ENCODE data around the gene TRMU. TPM values are rescaled to one million over a fixed set of nuclear protein-coding genes. Genes with fewer than 3 reads are reported as not detected.

TRMU gene
- total RNA-seq, 2 donors from 2014 or later = 79.7 to 84.5 TPM

DNA sequence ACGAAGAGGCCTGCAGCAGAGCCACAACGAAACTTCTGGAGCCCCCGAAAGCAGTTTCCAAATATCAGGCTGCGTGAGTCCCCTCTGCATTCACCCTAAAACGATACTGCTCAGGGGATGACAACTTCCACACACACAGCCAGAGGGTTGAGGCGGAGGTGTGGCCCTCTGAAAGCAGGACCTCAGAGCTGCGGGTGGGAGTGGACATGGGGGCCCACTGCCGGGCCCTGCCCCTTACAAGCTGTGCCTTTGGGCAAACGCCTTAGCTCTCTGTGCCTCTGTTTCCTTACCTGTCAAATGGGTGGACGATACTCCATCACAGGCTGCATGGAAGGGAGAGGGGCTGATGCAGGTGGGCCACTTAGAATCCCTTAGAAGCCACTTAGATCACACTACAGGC is 53.1 kb downstream of the TRMU start:
- no peak overlapping the region for H3K9ac ChIP-seq (ENCODE audit: extremely low read depth, low read length, poor library complexity, severe bottlenecking)
- no peak for TF ChIP-seq CTCF (conservative IDR thresholded peaks at IDR 0.05)
- no peaks in the 10 kb centered on the region for H3K4me1 Mint-ChIP-seq
- no peaks in the 10 kb centered on the region for H3K9me3 ChIP-seq (ENCODE audit: control insufficient read depth, low read length)
- H3K27ac Mint-ChIP-seq = no peak overlapping the region
- no peak overlapping the region for H3K4me3 ChIP-seq (ENCODE audit: low read length)
- H3K36me3 ChIP-seq (ENCODE audit: control insufficient read depth, insufficient read depth, low read length) = peaks cover 12% of the 10 kb centered on the region
- H3K27ac ChIP-seq (ENCODE audit: low read depth, low read length) = no peak overlapping the region
- H3K36me3 Mint-ChIP-seq (ENCODE audit: low read depth) = peaks cover 23% of the 10 kb centered on the region
- no peak for DNase-seq
- H3K9me3 Mint-ChIP-seq = no peaks in the 10 kb centered on the region
- WGBS, 2 experiments (ENCODE audit: insufficient coverage in 1 of 2, insufficient read length in 1 of 2) = 92 to 98% methylated on average over 5 to 10 of the region's 10 CpGs
- H3K4me3 Mint-ChIP-seq = no peak overlapping the region
- H3K4me1 ChIP-seq (ENCODE audit: control insufficient read depth, insufficient read depth, low read length) = no peaks in the 10 kb centered on the region
- no peaks in the 10 kb centered on the region for H3K27me3 Mint-ChIP-seq (ENCODE audit: insufficient read depth)
- H3K27me3 ChIP-seq (ENCODE audit: control insufficient read depth, insufficient read depth, low read length, poor library complexity, severe bottlenecking) = no peaks in the 10 kb centered on the region

- Histone ChIP-seq H3K4me3 (ENCODE audit: low read length) (no peak overlapping the region), H3K36me3 (ENCODE audit: control insufficient read depth, insufficient read depth, low read length) (peaks cover 12% of the 10 kb centered on the region), H3K9ac (ENCODE audit: extremely low read depth, low read length, poor library complexity, severe bottlenecking) (no peak overlapping the region), H3K9me3 (ENCODE audit: control insufficient read depth, low read length) (no peaks in the 10 kb centered on the region), H3K27ac (ENCODE audit: low read depth, low read length) (no peak overlapping the region), H3K27me3 (ENCODE audit: control insufficient read depth, insufficient read depth, low read length, poor library complexity, severe bottlenecking) (no peaks in the 10 kb centered on the region), H3K4me1 (ENCODE audit: control insufficient read depth, insufficient read depth, low read length) (no peaks in the 10 kb centered on the region)
- 93 to 94% methylated on average over 24 to 30 of the region's 30 CpGs for WGBS, 2 experiments (ENCODE audit: insufficient coverage in 1 of 2, insufficient read length in 1 of 2)
- Mint-ChIP-seq H3K4me3 (no peak overlapping the region), H3K36me3 (ENCODE audit: low read depth) (peaks cover 25% of the 10 kb centered on the region), H3K27ac (no peak overlapping the region), H3K9me3 (no peaks in the 10 kb centered on the region), H3K27me3 (ENCODE audit: insufficient read depth) (no peaks in the 10 kb centered on the region), H3K4me1 (no peaks in the 10 kb centered on the region)
- TF ChIP-seq CTCF (conservative IDR thresholded peaks at IDR 0.05) = no peak
- no peak for DNase-seq
Measured at GRCh38 chr22:46389081-46389480, 53.6 kb downstream of the TRMU start.

DNA sequence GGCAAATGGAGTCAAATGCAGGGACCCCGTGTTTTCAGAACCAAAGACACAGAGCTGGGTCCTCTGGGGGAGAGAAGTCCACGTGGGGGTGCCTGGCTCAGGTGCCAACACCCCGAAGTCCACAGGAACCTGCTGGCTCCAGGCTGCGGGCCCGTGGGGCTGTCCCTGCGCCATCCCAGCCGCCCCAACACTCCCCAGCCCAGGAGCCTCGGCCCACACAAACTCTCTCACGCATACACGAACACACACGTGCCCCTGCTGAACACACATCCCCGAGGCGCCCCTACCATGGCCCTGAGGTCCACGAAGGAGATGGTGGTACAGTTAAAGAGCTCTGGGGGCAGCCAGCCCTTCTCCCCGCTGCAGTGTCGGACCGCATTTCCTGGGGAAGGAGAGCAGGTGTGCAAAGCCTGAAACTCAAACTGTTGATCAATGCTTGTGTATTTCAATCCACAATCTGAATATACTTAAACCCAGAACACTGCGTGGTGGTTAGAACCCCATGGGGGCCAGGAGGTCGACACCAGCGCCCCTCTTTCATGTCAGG is 54.7 kb downstream of the TRMU start:
- no peaks in the 10 kb centered on the region for H3K9me3 ChIP-seq (ENCODE audit: control insufficient read depth, low read length)
- H3K36me3 ChIP-seq (ENCODE audit: control insufficient read depth, insufficient read depth, low read length) = peaks cover 12% of the 10 kb centered on the region
- H3K36me3 Mint-ChIP-seq (ENCODE audit: low read depth) = peaks cover 22% of the 10 kb centered on the region
- H3K4me1 ChIP-seq (ENCODE audit: control insufficient read depth, insufficient read depth, low read length) = no peaks in the 10 kb centered on the region
- H3K9ac ChIP-seq (ENCODE audit: extremely low read depth, low read length, poor library complexity, severe bottlenecking) = no peak overlapping the region
- H3K27ac ChIP-seq (ENCODE audit: low read depth, low read length) = no peak overlapping the region
- no peaks in the 10 kb centered on the region for H3K4me1 Mint-ChIP-seq
- peak overlapping the region; percentile 44 for H3K27ac Mint-ChIP-seq
- no peak for TF ChIP-seq CTCF (conservative IDR thresholded peaks at IDR 0.05)
- no peak for DNase-seq
- H3K4me3 ChIP-seq (ENCODE audit: low read length) = no peak overlapping the region
- WGBS, 2 experiments (ENCODE audit: insufficient coverage in 1 of 2, insufficient read length in 1 of 2) = 93 to 100% methylated on average over 2 to 20 of the region's 20 CpGs
- no peaks in the 10 kb centered on the region for H3K27me3 ChIP-seq (ENCODE audit: control insufficient read depth, insufficient read depth, low read length, poor library complexity, severe bottlenecking)
- H3K9me3 Mint-ChIP-seq = no peaks in the 10 kb centered on the region
- H3K27me3 Mint-ChIP-seq (ENCODE audit: insufficient read depth) = no peaks in the 10 kb centered on the region
- H3K4me3 Mint-ChIP-seq = no peak overlapping the region
